K562 (cell line): Measurements from ENCODE around the gene ANP32B. TPM values are rescaled to one million over a fixed set of nuclear protein-coding genes. Genes with fewer than 3 reads are reported as not detected.

Experiments used
- ATAC-seq: fragments of 200-7000 bp; cut with Tn5 transposase; 3 replicates; pipeline ENCODE4 v1.9.1; 2020; ENCODE audit warnings: moderate library complexity
- BruUV-seq: library from RNA; stranded (reverse); fragments of 400-500 nt; replicated peaks from 2 replicates; lab custom pipeline; 2021; lab: Mats Ljungman, UMichigan
- CTCF ChIA-PET: fragments of 300-600 bp; formaldehyde crosslinking; extraction: SDS; loops from one replicate; lab custom pipeline; 2021; ENCODE audit warnings: low intra/inter-chr PET ratio; lab: Yijun Ruan, JAX
- POLR2A ChIA-PET: fragments of 300-600, 350-650 bp; sonication (Branson Sonifier 250); formaldehyde crosslinking; extraction: SDS; loops from one replicate; lab custom pipeline; 2021; ENCODE audit warnings: antibody characterized with exemption, inconsistent platforms; lab: Yijun Ruan, JAX
- DNase-seq, 4 experiments: peaks; one replicate each; pipeline versions ENCODE4 v3.0.0 to v3.0.0-alpha.2; 2011 to 2018; ENCODE audit warnings: low spot score in 3 of 4, mixed read lengths in 3 of 4; ENCODE audit errors: extremely low read depth in 1 of 4
- FAIRE-seq: peaks from 2 replicates; lab custom pipeline; 2011; peaks lifted over from hg19 to GRCh38; lab: Jason Lieb, UNC
- H2AFZ ChIP-seq: 2 replicates; pipeline ENCODE4 v1.6.0; 2011; ENCODE audit warnings: low read depth, low read length, control low read depth, inconsistent platforms
- H3K27ac ChIP-seq: fragments of 200-600 bp; 3 replicates; pipeline ENCODE4 v1.8.0; 2011; ENCODE audit warnings: low read depth, mild to moderate bottlenecking, control low read depth, inconsistent platforms, low read length, moderate library complexity, mixed read lengths; ENCODE audit errors: extremely low read depth
- H3K27me3 ChIP-seq, 2 experiments: fragments of 300-600 bp in 1 of 2; 2 replicates in 1 of 2; 3 replicates in 1 of 2; pipeline versions ENCODE4 v1.6.0 to v1.8.0; 2011; ENCODE audit warnings: inconsistent platforms in 2 of 2, low read length in 2 of 2, mild to moderate bottlenecking in 1 of 2, mixed read lengths in 1 of 2, moderate library complexity in 1 of 2; ENCODE audit not compliant: control insufficient read depth in 2 of 2, insufficient read depth in 2 of 2
- H3K36me3 ChIP-seq: fragments of 300-600 bp; 3 replicates; pipeline ENCODE4 v1.8.0; 2011; ENCODE audit warnings: mild to moderate bottlenecking, low read length, inconsistent platforms; ENCODE audit not compliant: control insufficient read depth, insufficient read depth
- H3K4me1 ChIP-seq, 2 experiments: fragments of 200-600 bp in 1 of 2; replicated peaks in 1 of 2; 2 replicates in 1 of 2; 3 replicates in 1 of 2; pipeline versions ENCODE4 v1.5.1 to v1.8.0; 2011; ENCODE audit warnings: inconsistent platforms in 2 of 2, low read length in 2 of 2, mild to moderate bottlenecking in 1 of 2, mixed read lengths in 1 of 2, moderate library complexity in 1 of 2; ENCODE audit not compliant: control insufficient read depth in 2 of 2, insufficient read depth in 2 of 2
- H3K4me2 ChIP-seq: 2 replicates; pipeline ENCODE4 v1.6.1; 2011; ENCODE audit warnings: low read length, control low read depth, inconsistent platforms, mixed read lengths; ENCODE audit not compliant: insufficient read depth
- H3K4me3 ChIP-seq: fragments of 200-600 bp; sonication (generic), shearing (Covaris generic); 2 replicates; pipeline ENCODE4 v1.5.1; 2016; ENCODE audit warnings: control low read depth, inconsistent platforms
- H3K79me2 ChIP-seq: fragments of 200-600 bp; 3 replicates; pipeline ENCODE4 v1.8.0; 2011; ENCODE audit warnings: low read length, inconsistent platforms; ENCODE audit not compliant: control insufficient read depth, insufficient read depth
- H3K9ac ChIP-seq, 2 experiments: 2 replicates each; pipeline versions ENCODE4 v1.6.0 to v1.6.1; 2011; ENCODE audit warnings: low read depth in 2 of 2, low read length in 2 of 2, control low read depth in 1 of 2, inconsistent platforms in 1 of 2, mild to moderate bottlenecking in 1 of 2, mixed read lengths in 1 of 2; ENCODE audit not compliant: insufficient read depth in 1 of 2
- H3K9me1 ChIP-seq: one replicate; pipeline ENCODE4 v1.6.0; 2011; ENCODE audit warnings: inconsistent platforms, mild to moderate bottlenecking, low read length, moderate library complexity; ENCODE audit not compliant: control insufficient read depth, insufficient read depth
- H3K9me3 ChIP-seq: replicated peaks from 2 replicates; pipeline ENCODE4 v1.5.1; 2011; ENCODE audit warnings: low read depth, low read length, inconsistent platforms; ENCODE audit not compliant: control insufficient read depth, insufficient read depth
- H4K20me1 ChIP-seq: replicated peaks from 2 replicates; pipeline ENCODE4 v1.6.1; 2011; ENCODE audit warnings: low read length, inconsistent platforms, mixed read lengths; ENCODE audit not compliant: control insufficient read depth, insufficient read depth
- CBX8 ChIP-seq: fragments of 200-600 bp; sonication (generic); IDR thresholded peaks from 2 replicates; pipeline ENCODE4 v1.6.1; 2012; ENCODE audit warnings: borderline replicate concordance, mixed run types, low read depth, mild to moderate bottlenecking, moderate library complexity, mixed read lengths, low read length, control low read depth, inconsistent platforms; ENCODE audit not compliant: poor library complexity, severe bottlenecking; ENCODE audit errors: extremely low read depth
- FOXJ2 ChIP-seq: fragments of 200-800 bp; sonication (Bioruptor generic); IDR thresholded peaks from 2 replicates; pipeline ENCODE4 v1.6.1; 2016; ENCODE audit warnings: missing genetic modification characterization, missing compliant biosample characterization
- GATA2 ChIP-seq: sonication (generic); formaldehyde crosslinking; IDR thresholded peaks from 2 replicates; pipeline ENCODE4 v1.4.0; 2020; ENCODE audit warnings: mild to moderate bottlenecking, missing genetic modification reagents
- KDM5B ChIP-seq: fragments of 200-600 bp; sonication (generic); IDR thresholded peaks from 2 replicates; pipeline ENCODE4 v1.6.1; 2012; ENCODE audit warnings: low read depth, mild to moderate bottlenecking, moderate library complexity, low read length, control low read depth, inconsistent platforms; ENCODE audit not compliant: insufficient replicate concordance
- NBN ChIP-seq: fragments of 450-650 bp; IDR thresholded peaks from 2 replicates; pipeline ENCODE4 v1.6.1; 2016; ENCODE audit warnings: low read depth, mild to moderate bottlenecking
- PHB ChIP-seq: fragments of 250-450 bp; sonication (Bioruptor Pico); IDR thresholded peaks from 2 replicates; pipeline ENCODE4 v1.5.0; 2021
- RBM34 ChIP-seq: fragments of 200-400 bp; formaldehyde crosslinking; IDR thresholded peaks from 2 replicates; pipeline ENCODE4 v1.6.1; 2018; ENCODE audit warnings: low read length, borderline replicate concordance; ENCODE audit not compliant: insufficient read depth
- SPI1 ChIP-seq: IDR thresholded peaks from 2 replicates; pipeline ENCODE4 v1.6.1; 2011; ENCODE audit warnings: low read depth, low read length, control low read depth, borderline replicate concordance
- TAL1 ChIP-seq: fragments of 450-650 bp; IDR thresholded peaks from 2 replicates; pipeline ENCODE4 v1.6.1; 2016; ENCODE audit warnings: mild to moderate bottlenecking
- TRIM24 ChIP-seq, 2 experiments: fragments of 450-650 bp; IDR thresholded peaks; 2 replicates each; pipeline ENCODE4 v1.6.1; 2016
- USF2 ChIP-seq: sonication (generic); formaldehyde crosslinking; IDR thresholded peaks from 2 replicates; pipeline ENCODE4 v1.5.0; 2020; ENCODE audit warnings: missing genetic modification reagents
- XRCC3 ChIP-seq: fragments of 450-650 bp; IDR thresholded peaks from 2 replicates; pipeline ENCODE4 v1.6.1; 2017; ENCODE audit warnings: mild to moderate bottlenecking, moderate library complexity
- XRCC4 ChIP-seq: IDR thresholded peaks from one replicate; pipeline ENCODE4 v1.6.1; 2011; ENCODE audit not compliant: insufficient read depth, insufficient read length; ENCODE audit errors: extremely low read depth
- YBX1 ChIP-seq: fragments of 450-650 bp; IDR thresholded peaks from 2 replicates; pipeline ENCODE4 v1.7.1; 2016; ENCODE audit warnings: mild to moderate bottlenecking
- ZBTB49 ChIP-seq: sonication (generic); formaldehyde crosslinking; IDR thresholded peaks from 2 replicates; pipeline ENCODE4 v1.8.0; 2022; ENCODE audit warnings: missing genetic modification reagents, mild to moderate bottlenecking, borderline replicate concordance
- ZEB2 ChIP-seq: fragments of 450-650 bp; IDR thresholded peaks from 2 replicates; pipeline ENCODE4 v1.6.1; 2016
- ZNF124 ChIP-seq: sonication (generic); formaldehyde crosslinking; IDR thresholded peaks from 2 replicates; pipeline ENCODE4 v1.8.1; 2022; ENCODE audit warnings: missing genetic modification reagents
- ZNF24 ChIP-seq: fragments of 450-650 bp; IDR thresholded peaks from 2 replicates; pipeline ENCODE4 v1.6.1; 2016
- WGBS: fragments of 100-300 bp; shearing (Covaris generic); methylation state at CpG from one replicate; pipeline ENCODE4 v1.1.6; 2016; ENCODE audit warnings: low coverage, mixed read lengths; ENCODE audit not compliant: insufficient coverage; ENCODE audit errors: missing lambda C conversion rate; 5-methylcytosine and 5-hydroxymethylcytosine counted together
- in situ Hi-C: fragments of 300-500 bp; cut with MboI; formaldehyde crosslinking; loops from 4 replicates; pipeline ENCODE4 v1.15.0; 2018; ENCODE audit warnings: inconsistent platforms, mixed read lengths
- intact Hi-C: fragments of 100-400 bp; cut with micrococcal nuclease; formaldehyde crosslinking; loops from 2 replicates; pipeline ENCODE4 v1.14.2; 2022
- polyA plus RNA-seq, 8 experiments: library from polyadenylated mRNA; depleted of rRNA in 4 of 8; stranded (reverse) in 5 of 8; unstranded in 3 of 8; fragments of >200 nt; fragmentation: Nextera tagmentation in 2 of 8; fragmentation: Illumina TruSeq in 1 of 8; extraction: Ambion mirVana in 2 of 8; extraction: Trizol in 1 of 8; gene quantifications; 2 replicates each; pipeline versions ENCODE4 v1.2.1 to v1.2.3, GENCODE V29; 2011 to 2014; ENCODE audit warnings: inconsistent platforms in 1 of 8, missing spikeins in 1 of 8
- total RNA-seq, 7 experiments: library from RNA; depleted of rRNA in 6 of 7; stranded (reverse); fragments of >200 nt in 6 of 7; fragmentation: Illumina TruSeq in 2 of 7; extraction: Trizol in 2 of 7; gene quantifications; 2 replicates each; pipeline versions ENCODE4 v1.2.1 to v1.2.3, GENCODE V29; 2011 to 2021; ENCODE audit warnings: low replicate concordance in 1 of 7
- TF ChIP-seq, protein P1 (sequence below): IDR thresholded peaks from 2 replicates; pipeline ENCODE4 v1.6.1; 2016; ENCODE audit warnings: missing genetic modification characterization, missing compliant biosample characterization

ANP32B gene
- total and polyA plus RNA-seq, 9 of the 15 experiments (the other 6 are each of a cell fraction or from before 2014, with no cell fraction given), result 68.9 to 815 (median 141) TPM

GRCh38 chr9:98022447-98022846, 39.3 kb downstream of the ANP32B start (continued):
- no peak for TF ChIP-seq ZBTB49
- no peak for TF ChIP-seq USF2 (CRISPR knock-in tag)
- no peak for TF ChIP-seq KDM5B

DNA sequence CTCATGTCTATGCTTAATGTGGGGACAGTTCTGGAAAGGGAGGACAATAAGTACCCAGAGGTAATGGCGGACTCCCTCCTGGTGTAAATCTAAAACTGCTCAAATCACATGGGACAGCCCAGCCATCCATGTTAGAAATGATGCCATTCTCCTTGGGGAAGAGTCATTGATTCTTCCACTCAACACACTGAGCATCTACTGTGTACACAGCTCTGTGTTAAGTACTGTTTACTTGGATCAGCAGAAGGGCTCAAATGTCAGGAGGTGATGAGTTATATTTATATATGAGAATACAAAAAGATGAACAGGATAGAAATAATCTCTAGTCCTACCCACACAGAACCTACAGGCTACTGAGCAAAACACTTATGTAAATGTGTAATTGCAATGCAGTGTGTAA, 41.6 kb downstream of the ANP32B start:
- peaks cover 14% of the 10 kb centered on the region; the same call in 2 of the 3 replicates for H3K36me3 ChIP-seq
- TF ChIP-seq TAL1 (no peak), NBN (no peak), XRCC3 (no peak), TRIM24 (IDR thresholded peaks at IDR 0.05) (no peak), FOXJ2 (tag) (no peak), ZNF24 (no peak), SPI1 (no peak), ZNF124 (no peak), RBM34 (no peak), PHB (no peak), YBX1 (no peak), ZEB2 (no peak), XRCC4 (no peak), GATA2 (CRISPR knock-in tag) (no peak), CBX8 (no peak)
- TF ChIP-seq, protein P1, sequence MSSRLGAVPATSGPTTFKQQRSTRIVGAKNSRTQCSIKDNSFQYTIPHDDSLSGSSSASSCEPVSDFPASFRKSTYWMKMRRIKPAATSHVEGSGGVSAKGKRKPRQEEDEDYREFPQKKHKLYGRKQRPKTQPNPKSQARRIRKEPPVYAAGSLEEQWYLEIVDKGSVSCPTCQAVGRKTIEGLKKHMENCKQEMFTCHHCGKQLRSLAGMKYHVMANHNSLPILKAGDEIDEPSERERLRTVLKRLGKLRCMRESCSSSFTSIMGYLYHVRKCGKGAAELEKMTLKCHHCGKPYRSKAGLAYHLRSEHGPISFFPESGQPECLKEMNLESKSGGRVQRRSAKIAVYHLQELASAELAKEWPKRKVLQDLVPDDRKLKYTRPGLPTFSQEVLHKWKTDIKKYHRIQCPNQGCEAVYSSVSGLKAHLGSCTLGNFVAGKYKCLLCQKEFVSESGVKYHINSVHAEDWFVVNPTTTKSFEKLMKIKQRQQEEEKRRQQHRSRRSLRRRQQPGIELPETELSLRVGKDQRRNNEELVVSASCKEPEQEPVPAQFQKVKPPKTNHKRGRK (tag), result no peak
- no peak overlapping the region for H2AFZ ChIP-seq
- H3K27me3 ChIP-seq, result no peaks in the 10 kb centered on the region
- H3K9me3 ChIP-seq, result no peaks in the 10 kb centered on the region
- FAIRE-seq (no peak), ATAC-seq (no peak), DNase-seq (no peak)
- 69% methylated on average over 1 of the region's 1 CpG for WGBS
- H3K79me2 ChIP-seq, result no peaks in the 10 kb centered on the region
- no peak overlapping the region for H3K4me3 ChIP-seq
- POLR2A ChIA-PET, result interaction anchor here (0.7 to 1.8 kb wide), 2 partner anchors 11 to 708 kb away, joined by 3 to 5 read pairs; no protein-coding TSS in a partner anchor
- in situ Hi-C loops, result no loop called here
- no TSS peak for BruUV-seq
- no peaks in the 10 kb centered on the region for H4K20me1 ChIP-seq
- H3K27ac ChIP-seq, result no peak overlapping the region
- CTCF ChIA-PET, result no interaction called here
- no peaks in the 10 kb centered on the region for H3K9me1 ChIP-seq
- no peaks in the 10 kb centered on the region for H3K4me1 ChIP-seq
- intact Hi-C loops, result no loop called here
- 0 out of 4 replicates have a peak overlapping the region, but pooled peaks of 1 of the 2 experiments have one; percentile 50 for H3K9ac ChIP-seq
- H3K4me2 ChIP-seq, result no peak overlapping the region
